Endothelial cell of umbilical vein (primary cell): ENCODE measurements around the gene ATP2A2. TPM values are rescaled to one million over a fixed set of nuclear protein-coding genes. Genes with fewer than 3 reads are reported as not detected.
A peak's percentile ranks its signal among the peaks of the same experiment; 100 is the strongest.

Source experiments
- BruUV-seq: library from RNA; stranded (reverse); fragments of 400-500 nt; replicated peaks from 2 replicates; lab custom pipeline; 2021; lab: Mats Ljungman, UMichigan
- CTCF ChIA-PET: fragments of 300-600, 350-600 bp; sonication (Branson Sonifier 250); formaldehyde crosslinking; loops from one replicate; lab custom pipeline; 2021; ENCODE audit warnings: antibody characterized with exemption, inconsistent platforms; lab: Charles Lee
- POLR2A ChIA-PET: fragments of 300-600, 350-600 bp; sonication (Branson Sonifier 250); formaldehyde crosslinking; loops from one replicate; lab custom pipeline; 2021; ENCODE audit warnings: antibody characterized with exemption, inconsistent platforms; lab: Charles Lee
- DNase-seq: peaks from one replicate; pipeline ENCODE4 v3.0.0-alpha.2; 2011; ENCODE audit warnings: low read depth, low spot score
- FAIRE-seq: peaks from 2 replicates; lab custom pipeline; 2011; peaks lifted over from hg19 to GRCh38; lab: Jason Lieb, UNC
- H2AFZ ChIP-seq: 2 replicates; pipeline ENCODE4 v1.6.0; 2012; ENCODE audit warnings: low read depth, low read length, control low read depth, inconsistent platforms
- H3K27ac ChIP-seq: 2 replicates; pipeline ENCODE4 v1.5.1; 2011; ENCODE audit warnings: low read depth, mild to moderate bottlenecking, control low read depth, low read length, moderate library complexity; ENCODE audit not compliant: insufficient read depth
- H3K27me3 ChIP-seq, 2 experiments: 2 replicates each; pipeline versions ENCODE4 v1.6.0 to v1.6.1; 2011; ENCODE audit warnings: low read length in 2 of 2, mixed read lengths in 1 of 2; ENCODE audit not compliant: control insufficient read depth in 2 of 2, insufficient read depth in 2 of 2
- H3K36me3 ChIP-seq, 2 experiments: 2 replicates in 1 of 2; 3 replicates in 1 of 2; pipeline ENCODE4 v1.5.1; 2011; ENCODE audit warnings: low read length in 2 of 2, mild to moderate bottlenecking in 1 of 2, moderate library complexity in 1 of 2; ENCODE audit not compliant: control insufficient read depth in 2 of 2, insufficient read depth in 2 of 2; ENCODE audit errors: extremely low read depth in 1 of 2
- H3K4me1 ChIP-seq: 3 replicates; pipeline ENCODE4 v1.5.1; 2011; ENCODE audit warnings: mild to moderate bottlenecking, low read length; ENCODE audit not compliant: control insufficient read depth, insufficient read depth; ENCODE audit errors: extremely low read depth
- H3K4me2 ChIP-seq: 2 replicates; pipeline ENCODE4 v1.6.1; 2011; ENCODE audit warnings: low read length, control low read depth, mixed read lengths; ENCODE audit not compliant: insufficient read depth
- H3K4me3 ChIP-seq, 3 experiments: fragments of 200-600 bp in 1 of 3; sonication (generic), shearing (Covaris generic) in 1 of 3; replicated peaks in 1 of 3; 2 replicates each; pipeline ENCODE4 v1.5.1; 2011 to 2016; ENCODE audit warnings: control low read depth in 3 of 3, low read length in 3 of 3, mild to moderate bottlenecking in 2 of 3, inconsistent platforms in 1 of 3, low read depth in 1 of 3, moderate library complexity in 1 of 3; ENCODE audit not compliant: insufficient read depth in 1 of 3
- H3K79me2 ChIP-seq: 2 replicates; pipeline ENCODE4 v1.6.0; 2012; ENCODE audit warnings: low read length, inconsistent platforms; ENCODE audit not compliant: control insufficient read depth, insufficient read depth
- H3K9ac ChIP-seq: replicated peaks from 2 replicates; pipeline ENCODE3; 2011; ENCODE audit warnings: low read length, control low read depth; ENCODE audit not compliant: insufficient read depth; ENCODE audit errors: extremely low read depth
- H3K9me1 ChIP-seq: replicated peaks from 3 replicates; pipeline ENCODE4 v1.6.0; 2011; ENCODE audit warnings: mild to moderate bottlenecking, low read length; ENCODE audit not compliant: control insufficient read depth, insufficient read depth; ENCODE audit errors: extremely low read depth
- H3K9me3 ChIP-seq: replicated peaks from 2 replicates; pipeline ENCODE4 v1.5.1; 2012; ENCODE audit warnings: low read length, inconsistent platforms; ENCODE audit not compliant: control insufficient read depth, insufficient read depth
- H4K20me1 ChIP-seq: replicated peaks from 2 replicates; pipeline ENCODE3; 2011; ENCODE audit warnings: mild to moderate bottlenecking, low read length; ENCODE audit not compliant: control insufficient read depth, insufficient read depth; ENCODE audit errors: extremely low read depth
- EZH2 ChIP-seq: IDR thresholded peaks from 2 replicates; pipeline ENCODE4 v1.6.1; 2012; ENCODE audit warnings: borderline replicate concordance, low read depth, mild to moderate bottlenecking, moderate library complexity, low read length, inconsistent platforms; ENCODE audit not compliant: severe bottlenecking
- FOS ChIP-seq: IDR thresholded peaks from 2 replicates; pipeline ENCODE4 v1.6.1; 2011; ENCODE audit warnings: mild to moderate bottlenecking, low read length, moderate library complexity, borderline replicate concordance; ENCODE audit not compliant: insufficient read depth
- GATA2 ChIP-seq: IDR thresholded peaks from 2 replicates; pipeline ENCODE4 v1.7.0; 2011; ENCODE audit warnings: low read depth, mild to moderate bottlenecking, moderate library complexity, mixed read lengths, low read length; ENCODE audit not compliant: insufficient read length, insufficient read depth
- JUN ChIP-seq: IDR thresholded peaks from 2 replicates; pipeline ENCODE4 v1.6.1; 2011; ENCODE audit warnings: borderline replicate concordance, low read depth; ENCODE audit not compliant: insufficient read length, insufficient read depth
- MYC ChIP-seq: IDR thresholded peaks from one replicate; pipeline ENCODE4 v1.6.1; 2011; ENCODE audit warnings: mild to moderate bottlenecking, low read depth, low read length
- POLR2A ChIP-seq: IDR thresholded peaks from 2 replicates; pipeline ENCODE4 v1.6.1; 2012; ENCODE audit warnings: low read depth, mild to moderate bottlenecking, control low read depth, low read length
- POLR2AphosphoS5 ChIP-seq: IDR thresholded peaks from 2 replicates; pipeline ENCODE4 v1.6.1; 2012; ENCODE audit warnings: low read depth, mild to moderate bottlenecking, control low read depth, low read length, moderate library complexity; ENCODE audit not compliant: insufficient read depth
- dilution Hi-C: fragments of 300-500 bp; cut with MboI; formaldehyde crosslinking; loops from one replicate; pipeline ENCODE4 v1.15.0; 2019; ENCODE audit warnings: low sequenced_read_pairs; ENCODE audit not compliant: extremely low pct_ligation_motif_present
- intact Hi-C: fragments of 100-400 bp; cut with micrococcal nuclease; formaldehyde crosslinking; loops from one replicate; pipeline ENCODE4 v1.10.0; 2022
- polyA plus RNA-seq, 4 experiments: library from polyadenylated mRNA; depleted of rRNA in 3 of 4; stranded (reverse) in 3 of 4; unstranded in 1 of 4; fragments of >200 nt; gene quantifications; 2 replicates each; pipeline versions ENCODE4 v1.2.1 to v1.2.3, GENCODE V29; 2011 to 2012; ENCODE audit warnings: missing spikeins in 1 of 4
- total RNA-seq: library from RNA; stranded (reverse); gene quantifications from 2 replicates; pipeline ENCODE4 v1.2.3, GENCODE V29; 2021
- TF ChIP-seq, protein P1 (sequence below): IDR thresholded peaks from 2 replicates; pipeline ENCODE4 v1.6.1; 2011; ENCODE audit not compliant: insufficient read depth, insufficient read length

Gene ATP2A2
- total and polyA plus RNA-seq, 2 donors (not counting 3 experiments of a cell fraction or from before 2014, with no cell fraction given), result 102 to 239 TPM

- intact Hi-C loops, result loop anchor here (2.0 to 5.0 kb wide), 2 partner anchors 28 to 162 kb away; partner anchors contain the start of gene IFT81
- dilution Hi-C loops, result no loop called here
- H3K79me2 ChIP-seq, result peaks cover 81% of the 10 kb centered on the region
- ChIA-PET CTCF (interaction anchor here (0.6 to 1.6 kb wide), 4 partner anchors 12 to 147 kb away, joined by 3 to 9 read pairs (median 4); no protein-coding TSS in a partner anchor), POLR2A (interaction anchor here (1.0 to 1.7 kb wide), 2 partner anchors 12 to 147 kb away, joined by 5 to 7 read pairs; no protein-coding TSS in a partner anchor)
- H3K4me2 ChIP-seq, result peak overlapping the region; percentile 95
- peaks cover 13% of the 10 kb centered on the region for H4K20me1 ChIP-seq
- H3K9me1 ChIP-seq, result no peaks in the 10 kb centered on the region
- peak overlapping the region in 2 of 3 experiments; percentile 17 to 92 for H3K4me3 ChIP-seq
- no peak for FAIRE-seq
- peaks cover 52% of the 10 kb centered on the region for H3K4me1 ChIP-seq
- TF ChIP-seq, protein P1, sequence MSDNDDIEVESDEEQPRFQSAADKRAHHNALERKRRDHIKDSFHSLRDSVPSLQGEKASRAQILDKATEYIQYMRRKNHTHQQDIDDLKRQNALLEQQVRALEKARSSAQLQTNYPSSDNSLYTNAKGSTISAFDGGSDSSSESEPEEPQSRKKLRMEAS, result no peak
- TF ChIP-seq FOS, result no peak
- no peak for TF ChIP-seq POLR2A
- peak overlapping the region; percentile 63 for H3K9ac ChIP-seq
- no peaks in the 10 kb centered on the region for H3K9me3 ChIP-seq
- no TSS peak for BruUV-seq
- peaks cover 0 to 17% of the 10 kb centered on the region in 2 experiments for H3K36me3 ChIP-seq
- no peak overlapping the region for H3K27ac ChIP-seq
- no peaks in the 10 kb centered on the region for H3K27me3 ChIP-seq
- DNase-seq, result no peak
- H2AFZ ChIP-seq, result no peak overlapping the region
These were observed 3.5 kb downstream of the ATP2A2 start for GRCh38 chr12:110284597-110284996.

DNA sequence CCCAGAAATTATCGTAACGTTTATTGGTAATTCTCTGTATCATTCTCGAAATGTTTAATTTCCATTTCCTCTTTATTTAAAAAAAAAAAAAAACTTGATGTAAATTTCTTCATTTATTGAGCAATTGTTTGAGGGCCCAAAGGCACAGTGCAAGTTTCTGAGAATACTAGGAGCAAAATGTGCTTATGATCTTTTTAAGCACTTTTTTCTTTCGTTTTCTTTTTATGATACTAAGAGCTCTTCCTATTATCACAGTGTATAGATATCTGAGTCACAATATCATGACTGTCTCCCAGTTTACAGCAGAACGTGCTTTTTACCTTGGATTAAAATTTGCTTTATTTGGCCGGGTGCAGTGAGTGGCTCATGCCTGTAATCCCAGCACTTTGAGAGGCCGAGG is 5.6 kb downstream of the ATP2A2 start:
- H3K79me2 ChIP-seq, result peaks cover 99% of the 10 kb centered on the region
- no peak for DNase-seq
- H3K9me1 ChIP-seq, result no peaks in the 10 kb centered on the region
- POLR2A ChIA-PET, result no interaction called here
- H3K4me3 ChIP-seq, result no peak overlapping the region
- peaks cover 46% of the 10 kb centered on the region for H3K4me1 ChIP-seq
- intact Hi-C loops, result no loop called here
- H3K9me3 ChIP-seq, result no peaks in the 10 kb centered on the region
- CTCF ChIA-PET, result interaction anchor here (0.7 to 3.4 kb wide), 2 partner anchors 12 to 52 kb away, joined by 3 to 17 read pairs; no protein-coding TSS in a partner anchor
- peaks cover 13% of the 10 kb centered on the region for H4K20me1 ChIP-seq
- dilution Hi-C loops, result no loop called here
- TF ChIP-seq FOS (no peak), EZH2 (no peak), POLR2A (no peak), GATA2 (no peak), JUN (no peak), MYC (no peak), POLR2AphosphoS5 (no peak)
- H3K27ac ChIP-seq, result no peak overlapping the region
- BruUV-seq, result no TSS peak
- H3K4me2 ChIP-seq, result no peak overlapping the region
- H2AFZ ChIP-seq, result no peak overlapping the region
- no peak overlapping the region for H3K9ac ChIP-seq
- no peaks in the 10 kb centered on the region for H3K27me3 ChIP-seq
- H3K36me3 ChIP-seq, result peaks cover under 1 to 22% of the 10 kb centered on the region in 2 experiments
- no peak for FAIRE-seq
